ENCODE data around the gene SIRT7.

- TF ChIP-seq CTCF (IDR thresholded peaks at IDR 0.05) (no peak), POLR2A (IDR thresholded peaks at IDR 0.05) (no peak)
Observed at GRCh38 chr17:81898885-81899284, 19.1 kb downstream of the SIRT7 start.

All from lower leg skin (tissue), 3 donors.